Hematopoietic multipotent progenitor cell treated with erythropoietin and hydrocortisone succinate and interleukin-3 and kit ligand, for 8 days (in vitro differentiated cells): ENCODE measurements around the gene OBI1.

ENCODE experiments used
- DNase-seq: peaks from one replicate; pipeline ENCODE4 v3.0.0-alpha.2; 2015

The OBI1 gene

DNA sequence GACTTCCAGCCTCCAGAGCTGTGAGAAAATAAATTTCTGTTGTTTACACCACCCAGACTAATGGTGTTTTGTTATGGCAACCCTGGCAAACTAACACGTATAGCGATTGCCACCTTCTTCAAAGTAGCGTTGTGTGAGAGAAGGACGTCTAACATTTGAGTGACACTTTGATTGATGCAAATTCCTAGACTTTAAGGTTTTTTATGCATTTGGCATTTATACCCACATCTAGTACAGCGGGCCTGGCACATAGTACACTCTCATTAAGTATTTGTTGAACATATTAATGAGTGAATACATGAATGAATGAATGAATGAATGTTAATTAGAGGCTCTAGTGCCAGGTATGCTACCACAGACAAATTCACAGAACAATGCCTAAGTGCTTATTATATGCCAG is 92.3 kb downstream of the OBI1 start:
- no peak for DNase-seq
